Activated CD4-positive, alpha-beta T cell treated with anti-CD3 and anti-CD28 coated beads, Interleukin-2, Interleukin-4, amounts not matched to agents 100 ng/mL and 50 ng/mL, durations not matched to agents 16 hours and 8 hours (primary cell): ENCODE results near the gene NPC1L1.
"Not testable (repeated sequence)": the region's sequence is repeated elsewhere in the genome, so short reads cannot be mapped to it uniquely, and the experiment has no call there.

Experiments used
- DNase-seq: peaks from one replicate; pipeline ENCODE4 v3.0.0-alpha.2; 2020; ENCODE audit warnings: low spot score

The NPC1L1 gene

DNA sequence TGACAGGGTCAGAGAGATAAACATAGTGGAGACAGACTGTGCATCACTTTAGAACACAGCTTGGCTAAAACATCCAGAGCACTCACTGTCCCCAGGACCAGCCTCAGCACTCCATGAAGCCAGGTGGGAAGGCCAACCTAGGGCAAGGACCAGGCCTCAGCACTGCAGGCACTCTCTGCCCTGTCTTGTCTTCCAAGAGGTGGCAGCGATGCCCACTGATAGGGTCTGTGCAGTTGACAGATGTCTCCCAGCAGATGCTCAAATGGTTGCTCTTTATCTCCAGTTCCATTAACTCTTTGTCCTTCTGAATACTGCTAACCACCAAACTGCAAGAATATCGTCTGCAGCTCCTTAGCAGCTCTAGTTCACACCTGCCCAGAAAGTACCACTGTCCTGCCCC is 23.5 kb upstream of the NPC1L1 start:
- DNase-seq, result no peak

DNA sequence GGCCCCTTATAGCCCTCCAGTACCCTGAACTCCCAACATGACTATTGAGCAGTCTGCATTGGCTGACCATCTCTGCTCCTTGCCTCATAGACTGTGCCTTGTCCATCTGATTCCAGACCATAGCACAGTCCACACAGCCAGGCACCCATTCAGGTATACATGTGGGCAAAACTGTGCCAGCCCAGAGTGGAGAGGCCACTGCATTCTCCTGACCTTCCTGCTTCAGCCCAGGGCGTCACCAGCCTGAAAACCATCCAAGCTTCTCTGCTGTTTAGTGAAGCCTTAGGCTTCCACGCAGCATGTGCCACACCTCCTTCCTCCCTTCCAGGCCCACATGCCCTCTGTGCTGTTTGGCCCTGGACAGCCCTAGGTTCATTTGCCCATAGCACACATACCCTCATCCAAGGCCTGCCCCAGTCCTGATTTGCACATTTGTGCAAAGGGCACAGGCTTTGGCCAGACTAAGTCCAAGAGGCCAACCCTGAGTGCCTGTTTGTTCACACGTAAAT is 22.1 kb upstream of the NPC1L1 start:
- no peak for DNase-seq

DNA sequence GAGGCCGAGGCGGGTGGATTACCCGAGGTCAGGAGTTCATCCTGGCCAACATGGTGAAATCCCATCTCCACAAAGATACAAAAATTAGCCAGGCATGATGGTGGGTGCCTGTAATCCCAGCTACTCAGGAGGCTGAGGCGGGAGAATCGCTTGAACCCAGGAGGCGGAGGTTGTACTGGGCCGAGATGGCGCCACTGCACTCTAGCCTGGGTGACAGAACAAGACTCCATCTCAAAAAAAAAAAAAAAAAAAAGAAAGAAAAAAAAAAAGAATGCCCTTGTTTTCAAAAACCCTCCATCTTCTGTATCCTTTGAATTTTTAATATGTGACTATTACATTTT is 21.5 kb upstream of the NPC1L1 start:
- not testable (repeated sequence) for DNase-seq

DNA sequence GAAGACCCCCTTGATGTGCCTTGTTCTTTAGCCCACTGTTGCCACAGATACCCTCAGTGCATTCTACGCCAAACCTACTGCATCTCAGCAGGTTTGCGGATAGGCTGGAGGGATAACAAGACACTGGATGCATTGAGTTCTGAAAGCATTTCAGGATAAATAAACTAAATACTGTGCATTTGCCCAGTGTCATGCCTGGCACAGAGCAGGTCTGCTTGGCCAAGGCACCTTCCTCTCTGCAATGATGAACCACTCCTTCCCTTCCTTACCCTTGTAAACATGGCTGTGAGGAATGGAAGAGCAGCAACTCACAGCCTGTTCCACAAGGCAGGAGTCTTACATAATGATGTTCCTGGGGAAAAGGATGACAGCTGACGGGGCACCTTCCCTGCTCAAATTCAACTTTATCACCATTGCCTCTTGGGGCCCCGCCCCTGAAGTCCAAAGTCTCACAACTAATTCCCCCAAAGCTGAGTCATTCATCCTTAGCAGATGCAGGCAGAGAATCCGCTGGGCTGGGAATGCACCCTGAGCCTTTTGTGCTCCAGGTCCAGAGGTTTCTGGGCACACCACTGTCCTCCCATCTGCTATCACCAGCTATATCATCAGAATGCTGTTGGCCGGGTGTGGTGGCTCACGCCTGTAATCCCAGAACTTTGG is 21.0 kb upstream of the NPC1L1 start:
- no peak for DNase-seq

DNA sequence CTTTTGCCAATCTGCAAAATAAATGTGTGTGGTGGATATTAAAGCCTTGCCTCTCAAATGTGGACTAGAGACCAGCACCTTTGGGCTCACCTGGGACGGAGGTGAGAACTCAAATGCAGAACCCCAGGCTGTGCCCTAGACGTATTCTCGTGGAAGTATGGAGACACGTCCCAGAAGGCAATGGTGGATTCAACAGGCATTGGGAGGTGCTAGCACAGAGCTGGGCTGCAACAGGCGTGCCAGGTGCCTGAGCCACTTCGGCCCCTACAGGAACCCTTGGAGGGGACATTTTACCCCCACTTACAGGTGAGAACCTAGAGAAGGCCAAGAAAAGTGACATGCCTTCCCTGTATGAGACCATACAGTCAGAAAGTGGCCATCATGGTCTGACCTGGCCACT is 20.4 kb upstream of the NPC1L1 start:
- DNase-seq, result no peak

DNA sequence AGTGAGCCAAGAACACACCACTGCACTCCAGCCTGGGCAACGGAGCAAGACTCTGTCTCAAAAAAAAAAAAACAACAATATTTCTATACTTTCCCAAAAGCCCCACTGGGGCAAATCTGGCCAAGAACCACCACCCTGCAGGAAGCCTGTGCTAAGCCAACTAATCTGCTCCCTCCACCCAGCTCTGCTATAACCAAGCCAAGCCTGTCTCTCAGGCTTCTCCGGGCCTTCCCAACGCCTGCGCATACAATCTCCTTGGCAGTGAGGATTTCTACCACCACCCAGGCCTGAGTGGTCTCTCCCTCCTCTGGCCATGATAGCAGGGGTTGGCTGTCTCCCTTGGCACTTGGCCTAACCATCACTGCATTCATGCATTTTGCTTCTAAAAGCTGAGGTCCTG is 18.4 kb upstream of the NPC1L1 start:
- no peak for DNase-seq

DNA sequence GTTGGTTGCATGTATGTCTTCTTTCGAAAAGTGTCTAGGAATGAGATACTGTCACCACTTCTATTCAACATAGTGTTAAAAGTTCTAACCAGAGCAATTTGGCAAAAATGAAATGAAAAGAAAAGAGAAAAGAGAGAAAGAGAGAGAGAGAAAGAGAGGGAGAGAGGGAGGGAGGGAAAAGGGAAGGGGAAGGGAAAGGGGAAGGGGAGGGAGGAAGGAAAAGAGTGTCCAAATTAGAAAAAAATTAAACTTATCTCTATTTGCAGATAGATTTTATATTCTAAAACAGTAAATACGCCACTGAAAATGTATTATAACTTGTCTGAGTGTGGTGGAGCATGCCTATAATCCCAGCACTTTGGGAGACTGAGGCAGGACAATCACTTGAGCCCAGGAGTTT is 16.4 kb upstream of the NPC1L1 start:
- DNase-seq, result no peak

DNA sequence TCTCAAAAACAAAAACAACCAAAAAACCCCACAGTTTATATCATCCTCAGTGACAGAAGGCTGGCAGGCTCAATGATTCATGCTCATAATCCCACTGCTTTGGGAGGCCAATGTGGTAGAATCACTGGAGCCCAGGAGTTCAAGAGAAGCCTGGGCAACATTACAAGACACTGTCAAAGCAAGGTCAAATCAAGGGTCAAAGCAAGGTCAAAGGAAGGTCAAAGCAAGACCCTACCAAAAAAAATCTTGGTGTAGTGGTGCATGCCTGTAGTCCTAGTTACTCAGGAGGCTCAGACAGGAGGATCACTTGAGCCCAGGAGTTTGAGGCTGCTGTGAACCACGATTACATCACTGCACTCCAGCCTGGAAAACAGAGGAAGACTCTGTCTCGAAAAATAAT is 14.2 kb upstream of the NPC1L1 start:
- DNase-seq, result no peak

DNA sequence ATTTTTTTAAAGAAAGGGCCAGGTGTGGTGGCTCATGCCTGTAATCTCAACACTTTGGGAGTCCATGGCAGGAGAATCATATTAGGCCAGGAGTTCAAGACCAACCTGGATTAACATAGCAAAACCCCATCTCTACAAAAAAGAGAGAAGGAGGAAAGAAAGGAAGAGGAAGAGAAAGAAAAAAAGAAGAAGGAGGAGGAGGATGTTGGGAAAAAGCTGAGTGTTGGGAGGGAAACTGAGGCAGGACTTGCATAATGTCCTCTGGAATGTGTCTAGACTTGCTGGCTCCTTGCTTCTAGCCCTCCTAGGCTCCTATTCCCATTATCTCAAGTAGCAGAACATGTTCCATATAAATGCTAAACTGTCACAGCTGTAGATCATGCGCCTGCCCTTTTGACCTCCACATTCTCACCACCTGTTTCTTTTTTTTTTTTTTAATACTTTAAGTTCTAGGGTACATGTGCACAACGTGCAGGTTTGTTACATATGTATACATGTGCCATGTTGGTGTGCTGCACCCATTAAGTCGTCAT is 11.4 kb upstream of the NPC1L1 start:
- not testable (repeated sequence) for DNase-seq

DNA sequence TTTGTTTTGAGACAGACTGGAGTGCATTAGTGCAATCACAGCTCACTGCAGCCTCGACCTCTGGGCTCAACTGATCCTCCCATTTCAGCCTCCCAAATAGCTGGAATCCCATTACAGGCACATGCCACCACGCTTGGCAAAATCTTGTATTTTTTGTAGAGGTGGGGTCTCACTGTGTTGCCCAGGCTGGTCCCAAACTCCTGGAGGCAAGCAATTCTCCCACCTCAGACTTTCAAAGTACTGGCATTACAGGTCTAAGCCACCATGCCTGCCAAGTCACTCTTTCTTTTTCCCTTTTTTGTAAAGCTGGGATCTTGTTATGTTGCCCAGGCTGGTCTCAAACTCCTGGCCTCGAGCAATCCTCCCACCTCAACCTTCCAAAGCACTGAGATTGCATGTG is 8.3 kb upstream of the NPC1L1 start:
- no peak for DNase-seq

DNA sequence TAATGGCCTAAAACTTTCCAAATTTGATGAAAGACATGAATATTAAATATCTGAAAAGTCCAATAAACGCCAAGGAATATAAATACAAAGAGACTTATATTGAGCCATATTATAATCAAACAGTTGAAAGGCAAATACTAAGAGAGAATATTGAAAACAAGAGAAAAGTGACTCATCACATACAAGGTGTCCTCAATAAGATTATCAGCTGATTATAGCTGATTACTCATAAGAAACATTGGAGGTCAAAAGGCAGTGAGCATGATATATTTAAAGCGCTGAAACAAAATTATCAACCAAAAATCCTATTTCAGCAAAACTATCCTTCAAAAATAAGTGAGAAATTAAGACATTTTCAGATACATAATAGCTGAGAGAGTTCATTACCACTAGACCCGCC is 7.8 kb upstream of the NPC1L1 start:
- DNase-seq, result no peak

DNA sequence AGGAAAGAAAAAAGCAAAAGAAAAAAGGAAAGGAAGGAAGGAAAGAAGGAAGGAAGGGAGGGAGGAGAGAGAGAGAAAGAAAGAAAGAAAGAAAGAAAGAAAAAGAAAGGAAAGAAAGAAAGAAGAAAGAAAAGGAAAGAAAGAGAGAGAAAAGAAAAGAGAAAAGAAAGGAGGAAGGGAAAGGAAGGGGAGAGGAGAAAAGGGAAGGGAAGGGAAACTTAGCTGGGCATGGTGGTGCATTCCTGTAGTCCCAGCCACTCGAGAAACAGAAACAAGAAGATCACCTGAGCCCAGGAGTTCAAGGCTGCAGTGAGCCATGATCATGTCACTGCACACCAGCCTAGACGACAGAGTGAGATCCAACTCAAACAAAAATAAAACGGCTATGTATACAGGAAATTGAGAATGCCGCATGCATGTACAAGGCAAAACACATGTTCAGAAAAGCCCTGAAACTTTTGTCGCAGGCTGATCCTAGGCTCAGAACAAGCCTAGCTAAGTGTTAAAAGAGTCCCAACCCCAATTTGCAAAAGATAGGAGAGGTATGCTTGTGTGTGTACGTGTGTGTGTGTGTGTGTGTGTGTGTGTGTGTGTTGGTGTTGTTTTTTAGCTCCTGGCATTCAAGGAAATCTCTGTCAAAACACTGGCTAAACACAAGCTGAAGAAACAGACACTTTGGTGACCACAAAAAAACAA is 6.6 kb upstream of the NPC1L1 start:
- DNase-seq, result no peak

DNA sequence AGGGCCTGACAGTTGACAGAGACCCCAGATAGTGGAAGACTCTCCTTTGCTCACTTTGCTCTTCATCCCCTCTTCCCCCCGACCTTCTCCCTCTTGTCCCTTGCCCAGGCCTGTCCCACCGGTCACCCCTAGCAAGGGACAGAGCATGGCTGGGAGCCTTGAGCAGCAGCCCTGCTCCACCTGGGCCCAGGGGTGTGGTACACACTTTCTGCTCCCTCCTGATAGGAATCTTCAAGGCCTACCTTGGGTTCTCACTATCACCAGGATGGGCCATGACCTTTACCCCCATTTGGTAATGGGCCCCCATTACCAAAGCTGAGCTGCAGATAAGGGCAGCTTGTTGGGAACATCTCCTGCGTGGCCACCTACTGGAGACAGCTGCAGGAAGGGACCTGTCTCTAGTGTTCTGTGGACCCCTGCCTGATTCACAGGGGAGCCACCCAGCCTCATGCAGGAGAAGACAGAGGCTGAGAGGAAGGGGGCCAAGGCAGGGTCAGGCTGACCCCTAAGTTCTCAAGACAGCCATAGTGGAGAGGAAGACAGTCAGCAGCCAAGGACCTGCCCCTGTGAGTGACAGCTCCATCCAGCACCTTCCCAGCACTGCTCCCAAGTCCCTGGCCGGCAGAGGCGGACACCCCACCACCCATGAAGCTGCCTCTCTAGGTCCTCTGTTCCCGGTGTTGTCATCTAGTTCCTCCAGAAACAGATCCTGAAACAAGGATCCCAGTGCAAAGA is 913 bp upstream of the NPC1L1 start:
- no peak for DNase-seq

DNA sequence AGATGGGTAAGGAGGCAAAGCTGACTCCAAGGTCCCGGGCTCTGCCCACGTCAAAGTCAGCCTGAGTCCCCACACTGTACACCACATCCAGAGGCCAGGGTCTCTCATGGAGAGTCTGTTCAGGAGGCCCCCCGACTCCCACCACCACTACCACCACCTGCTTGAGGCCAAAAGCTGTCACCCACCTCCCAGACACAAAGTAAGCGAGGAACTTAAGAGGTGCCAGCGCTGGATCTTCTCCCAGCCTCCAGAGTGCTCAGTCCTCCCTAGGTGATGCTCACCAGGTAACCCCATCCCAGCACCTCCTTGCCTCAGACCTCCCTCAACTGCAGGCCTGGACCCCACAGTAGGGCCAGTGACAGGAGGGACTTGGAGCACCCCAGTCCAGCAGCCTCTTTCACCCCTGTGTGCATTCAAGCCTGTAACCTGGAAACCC is 520 bp downstream of the NPC1L1 start:
- no peak for DNase-seq

DNA sequence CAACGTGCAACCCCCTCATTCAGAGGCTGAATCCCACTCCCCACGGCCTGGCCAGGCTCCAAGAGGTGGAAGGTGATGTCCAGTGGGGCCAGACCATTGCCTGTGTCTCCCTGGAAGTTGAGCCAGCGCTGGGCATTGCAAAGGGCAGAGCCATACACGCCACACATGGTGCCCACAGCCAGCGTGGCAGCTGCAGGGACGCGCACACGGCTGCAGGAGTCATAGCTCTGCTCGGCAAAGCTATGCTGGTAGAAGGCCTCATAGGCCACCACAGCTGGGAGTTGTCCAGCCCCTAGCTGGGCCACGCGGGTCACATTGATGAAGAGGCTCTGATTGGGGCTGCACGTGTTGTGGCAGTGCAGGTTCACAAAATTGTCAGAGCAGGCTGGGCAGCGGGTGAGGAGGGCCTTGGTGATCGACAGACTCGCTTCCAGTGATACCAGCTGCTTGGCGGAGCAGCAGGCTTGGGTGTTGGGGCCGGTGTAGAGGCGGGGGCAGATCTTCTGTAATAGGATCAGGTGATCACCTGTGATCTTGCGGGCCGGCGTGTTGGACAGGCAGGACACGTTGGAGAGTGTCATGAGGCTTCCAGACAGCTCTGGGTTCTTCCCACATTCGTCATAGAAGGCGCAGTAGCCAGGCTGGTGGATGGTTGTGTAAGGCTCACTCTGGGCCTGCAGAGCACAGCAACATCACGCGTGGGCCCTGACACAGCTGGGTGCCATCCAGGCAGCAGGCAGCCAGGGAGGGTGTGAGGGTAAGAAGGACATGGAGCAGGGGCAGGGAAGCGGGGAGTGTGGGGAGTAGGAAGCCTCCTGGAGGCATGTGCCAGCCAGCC is 1.2 kb downstream of the NPC1L1 start:
- no peak for DNase-seq

DNA sequence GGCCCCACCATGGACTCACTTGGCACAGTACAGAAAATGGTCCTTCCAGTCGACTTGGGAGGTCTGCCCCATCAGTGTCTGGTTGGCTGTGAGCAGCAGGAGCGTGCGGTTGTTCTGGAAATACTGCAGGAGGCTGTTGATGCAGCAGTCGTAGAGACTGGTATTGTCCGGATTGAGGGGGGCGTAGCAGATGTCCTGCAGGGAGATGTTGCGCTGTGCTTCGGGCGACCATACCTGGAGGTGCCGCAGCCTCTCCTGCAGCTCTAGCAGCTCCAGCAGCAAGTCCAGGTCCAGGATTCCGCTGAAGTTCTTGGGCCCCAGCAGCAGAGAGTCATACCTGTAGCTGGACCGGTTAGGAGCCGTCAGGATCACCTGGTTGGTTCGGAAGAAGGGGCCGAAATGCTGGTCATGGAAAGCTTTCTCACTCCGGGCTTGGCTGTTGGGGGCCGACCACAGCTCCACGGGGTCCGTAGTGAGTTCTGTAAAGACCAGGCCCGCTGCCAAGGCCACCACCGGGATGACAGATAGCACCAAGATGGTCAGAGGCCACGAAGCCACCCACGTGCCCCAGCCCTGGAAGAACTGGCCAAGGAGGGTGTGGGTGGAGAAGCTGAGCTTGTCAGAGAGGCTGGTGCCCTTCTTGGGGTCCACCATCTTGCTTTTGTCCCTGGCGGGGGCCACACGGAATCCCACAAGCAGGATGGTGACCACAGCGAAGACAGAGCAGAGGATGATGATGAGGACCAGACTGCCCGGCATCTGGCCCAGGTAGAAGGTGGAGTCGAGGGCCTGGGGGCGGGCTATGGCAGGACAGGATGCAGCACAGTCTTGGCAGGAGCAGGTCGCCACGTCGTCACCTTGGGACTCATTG is 2.1 kb downstream of the NPC1L1 start:
- no peak for DNase-seq

DNA sequence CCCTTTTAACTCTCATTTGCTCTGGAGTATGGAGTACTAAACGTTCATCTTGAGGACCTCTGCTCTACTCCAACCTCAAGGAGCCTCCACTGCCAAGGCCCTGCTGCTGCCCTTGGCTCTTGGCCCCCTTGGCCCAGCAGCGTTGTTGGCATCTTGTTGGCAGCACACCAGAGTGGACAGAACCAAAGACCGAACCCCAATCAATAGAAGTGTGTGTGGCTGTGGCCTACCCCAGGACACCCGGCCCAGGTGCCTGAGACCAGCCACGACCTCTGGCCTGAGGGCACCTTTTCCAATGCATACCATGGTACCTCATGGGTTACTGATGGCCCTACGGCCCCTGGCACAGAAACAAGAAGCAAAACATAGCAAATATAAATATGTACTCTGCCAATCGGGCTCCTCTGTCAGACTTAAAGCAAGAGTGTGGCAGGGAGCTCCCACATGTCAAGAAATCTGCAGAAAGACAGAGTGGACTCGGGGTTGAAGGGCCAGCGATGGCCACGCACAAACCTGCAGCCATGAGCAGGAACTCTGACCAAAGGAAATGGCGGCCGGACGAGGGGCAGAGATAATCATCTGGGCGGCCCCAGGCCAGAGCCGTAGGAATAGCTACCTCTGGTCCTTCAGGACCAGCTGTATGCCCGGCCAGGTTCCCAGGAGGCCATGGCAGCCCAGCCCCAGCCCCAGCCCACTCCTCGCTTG is 2.9 kb downstream of the NPC1L1 start:
- DNase-seq, result no peak

DNA sequence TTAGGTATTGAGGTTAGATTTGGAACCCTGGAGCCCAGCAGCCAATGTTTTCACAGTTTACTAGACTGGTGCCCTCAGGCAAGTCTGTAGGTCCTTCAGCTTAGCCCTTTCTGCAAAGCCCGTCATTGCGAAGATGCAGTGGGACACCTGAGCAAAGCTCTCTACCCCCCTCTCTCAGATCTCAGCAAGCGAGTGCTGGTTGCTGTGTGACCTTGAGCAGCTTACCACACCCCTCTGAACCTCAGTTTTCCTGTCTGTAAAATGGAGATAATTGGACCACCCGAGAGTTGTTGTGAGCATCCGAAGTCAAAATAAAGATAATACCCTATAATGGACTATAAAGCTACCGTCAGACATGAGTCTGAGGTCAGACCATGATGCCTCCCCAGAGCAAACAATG is 3.7 kb downstream of the NPC1L1 start:
- no peak for DNase-seq

DNA sequence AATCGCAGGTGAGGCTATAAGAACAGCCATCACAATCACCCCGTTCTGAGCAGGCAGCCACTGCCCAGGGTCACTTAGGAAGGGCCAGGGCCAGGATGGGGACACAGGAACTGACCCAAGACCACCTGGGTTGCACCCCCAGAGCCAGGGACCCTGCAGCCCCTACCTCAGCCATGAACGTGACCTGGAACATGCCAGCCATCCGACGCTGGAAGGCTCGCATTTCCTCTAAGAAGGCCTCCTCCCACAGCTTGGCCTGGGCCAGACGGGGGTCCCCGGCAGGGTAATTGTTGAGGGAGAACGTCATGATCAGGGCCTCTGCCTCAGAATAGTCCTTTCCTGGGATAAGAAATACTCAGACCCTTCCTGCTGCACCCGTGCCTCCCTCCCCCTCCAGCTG is 5.0 kb downstream of the NPC1L1 start:
- DNase-seq, result no peak

DNA sequence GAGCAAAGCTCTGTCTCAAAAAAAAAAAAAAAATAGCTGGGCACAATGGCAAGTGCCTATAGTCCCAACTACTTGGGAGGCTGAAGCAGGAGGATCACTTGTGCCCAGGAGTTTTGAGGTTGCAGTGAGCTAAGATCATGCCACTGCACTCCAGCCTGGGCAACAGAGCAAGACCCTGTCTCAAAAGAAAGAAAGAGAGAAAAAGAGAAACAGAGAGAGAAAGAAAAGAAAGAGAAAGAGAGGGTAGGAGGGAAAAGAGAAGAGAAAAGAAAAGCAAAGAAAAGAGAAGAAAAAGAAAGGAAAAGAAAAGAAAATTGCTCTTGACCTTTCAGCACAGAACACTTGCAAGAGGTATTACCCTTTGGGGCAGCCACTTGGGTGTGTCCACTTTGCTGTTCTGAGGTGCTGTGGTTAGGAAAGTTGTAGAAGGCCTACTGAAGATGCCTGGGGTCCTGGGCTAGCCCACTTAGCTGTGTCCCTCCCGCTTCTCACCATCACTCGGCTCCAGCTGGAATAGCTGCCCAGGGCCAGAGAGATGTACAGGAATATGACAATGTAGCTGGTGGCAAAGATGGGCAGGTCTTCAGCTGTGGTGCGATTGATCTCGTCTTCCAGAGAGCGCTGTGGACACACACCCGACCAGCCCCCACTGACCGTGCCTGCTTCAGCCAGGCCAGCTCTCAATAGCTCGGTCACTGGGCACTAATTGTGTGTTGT is 5.6 kb downstream of the NPC1L1 start:
- DNase-seq, result no peak
